ENCODE results near the gene LHFPL2.

The LHFPL2 gene

GRCh38 chr5:78526049-78526525 is 122.5 kb downstream of the LHFPL2 start:
- Histone ChIP-seq H3K4me1 (ENCODE audit: control insufficient read depth in 1 of 2, insufficient read depth in 1 of 2, low read depth in 1 of 2, low read length in 1 of 2) (peaks cover 7 to 9% of the 10 kb centered on the region in 2 experiments), H3K36me3 (no peaks in the 10 kb centered on the region), H3K9me3 (no peaks in the 10 kb centered on the region), H3K27me3 (no peaks in the 10 kb centered on the region), H3K4me3 (ENCODE audit: low read depth in 1 of 2, low read length in 1 of 2) (no peak overlapping the region), H3K27ac (no peak overlapping the region)
- TF ChIP-seq, protein P1, sequence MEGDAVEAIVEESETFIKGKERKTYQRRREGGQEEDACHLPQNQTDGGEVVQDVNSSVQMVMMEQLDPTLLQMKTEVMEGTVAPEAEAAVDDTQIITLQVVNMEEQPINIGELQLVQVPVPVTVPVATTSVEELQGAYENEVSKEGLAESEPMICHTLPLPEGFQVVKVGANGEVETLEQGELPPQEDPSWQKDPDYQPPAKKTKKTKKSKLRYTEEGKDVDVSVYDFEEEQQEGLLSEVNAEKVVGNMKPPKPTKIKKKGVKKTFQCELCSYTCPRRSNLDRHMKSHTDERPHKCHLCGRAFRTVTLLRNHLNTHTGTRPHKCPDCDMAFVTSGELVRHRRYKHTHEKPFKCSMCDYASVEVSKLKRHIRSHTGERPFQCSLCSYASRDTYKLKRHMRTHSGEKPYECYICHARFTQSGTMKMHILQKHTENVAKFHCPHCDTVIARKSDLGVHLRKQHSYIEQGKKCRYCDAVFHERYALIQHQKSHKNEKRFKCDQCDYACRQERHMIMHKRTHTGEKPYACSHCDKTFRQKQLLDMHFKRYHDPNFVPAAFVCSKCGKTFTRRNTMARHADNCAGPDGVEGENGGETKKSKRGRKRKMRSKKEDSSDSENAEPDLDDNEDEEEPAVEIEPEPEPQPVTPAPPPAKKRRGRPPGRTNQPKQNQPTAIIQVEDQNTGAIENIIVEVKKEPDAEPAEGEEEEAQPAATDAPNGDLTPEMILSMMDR (IDR thresholded peaks at IDR 0.05), result no peak

DNA sequence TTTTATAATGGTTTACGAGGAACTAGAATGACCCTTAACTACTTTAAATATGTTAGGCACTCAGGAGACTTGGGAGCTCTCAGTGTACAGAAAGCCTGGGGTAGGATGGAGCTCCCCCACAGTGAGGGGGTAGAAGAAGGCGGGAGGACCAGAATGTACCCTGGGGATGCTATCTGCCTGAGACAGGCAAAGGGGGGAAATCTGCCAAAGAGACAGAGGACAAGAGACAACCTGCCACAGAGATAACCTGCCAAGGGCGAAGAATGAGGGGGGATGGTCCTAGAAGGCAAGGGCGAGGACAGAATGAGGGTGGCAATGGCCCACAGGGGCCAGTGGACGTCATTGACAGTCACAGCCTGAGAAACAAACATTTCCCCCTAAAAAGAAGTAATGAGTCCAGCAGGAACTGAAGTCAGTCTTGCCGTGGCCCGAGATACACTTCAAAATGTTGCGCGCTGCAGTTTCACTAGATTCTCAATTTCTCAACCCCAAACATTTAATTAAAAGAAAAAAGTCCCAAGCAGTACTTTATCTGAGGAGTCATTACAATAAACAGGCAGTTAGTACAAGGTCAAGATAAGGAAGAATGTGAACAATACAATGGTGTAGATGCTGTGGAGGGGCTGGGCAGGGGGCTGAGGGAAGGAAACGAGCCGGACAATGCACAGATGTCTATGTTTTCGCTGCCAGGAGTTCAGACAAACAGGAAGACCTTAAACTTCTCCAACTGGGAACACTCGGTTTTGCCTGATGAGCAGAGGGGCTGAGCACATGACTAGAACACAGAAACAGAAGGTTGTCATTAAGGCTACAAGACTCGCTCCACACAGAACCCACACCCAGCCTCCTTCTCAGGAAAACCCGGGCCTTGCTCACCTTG is 125.0 kb downstream of the LHFPL2 start:
- Histone ChIP-seq H3K27ac (no peak overlapping the region), H3K4me3 (ENCODE audit: low read depth in 1 of 2, low read length in 1 of 2) (no peak overlapping the region), H3K27me3 (no peaks in the 10 kb centered on the region), H3K9me3 (no peaks in the 10 kb centered on the region), H3K4me1 (ENCODE audit: control insufficient read depth in 1 of 2, insufficient read depth in 1 of 2, low read depth in 1 of 2, low read length in 1 of 2) (no peaks in the 10 kb centered on the region), H3K36me3 (no peaks in the 10 kb centered on the region)
- TF ChIP-seq, protein P1 (IDR thresholded peaks at IDR 0.05), result no peak

DNA sequence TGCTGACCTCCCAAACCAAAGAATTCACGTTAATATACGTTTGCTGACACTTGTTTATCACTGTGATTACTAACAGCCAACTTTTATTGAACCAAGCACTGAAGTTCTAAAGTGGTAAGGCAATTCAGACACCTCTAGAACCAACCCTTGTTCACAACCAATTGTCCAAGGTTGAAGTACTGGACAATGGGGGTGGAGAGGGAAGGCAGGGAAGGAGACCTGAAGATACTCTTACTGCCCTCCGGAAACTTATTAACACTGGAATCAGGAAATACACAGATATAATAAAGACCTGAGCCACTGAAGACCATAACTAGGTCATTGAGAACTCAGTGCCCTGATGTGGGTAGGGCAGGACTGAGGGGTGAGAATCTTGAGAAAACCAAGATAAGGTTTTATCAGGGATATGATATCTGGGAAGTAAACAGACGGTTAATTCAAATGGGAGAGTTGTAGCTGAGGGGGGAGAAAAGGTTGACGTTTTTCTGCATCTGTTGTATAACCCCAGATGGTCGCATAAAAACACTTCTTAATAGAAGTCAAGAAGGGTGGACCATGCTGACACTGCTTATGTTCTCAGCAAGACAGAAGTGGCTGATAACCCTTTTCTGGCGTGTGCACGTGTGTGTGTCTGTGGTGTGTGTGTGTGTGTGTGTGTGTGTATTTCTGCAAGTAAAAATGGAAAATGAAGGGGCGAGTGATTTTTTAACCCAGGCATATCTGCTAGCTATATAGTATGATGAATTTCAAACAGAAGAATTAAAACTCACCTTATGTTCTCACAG is 125.9 kb downstream of the LHFPL2 start:
- Histone ChIP-seq H3K4me1 (ENCODE audit: control insufficient read depth in 1 of 2, insufficient read depth in 1 of 2, low read depth in 1 of 2, low read length in 1 of 2) (no peaks in the 10 kb centered on the region), H3K27me3 (no peaks in the 10 kb centered on the region), H3K9me3 (no peaks in the 10 kb centered on the region), H3K27ac (no peak overlapping the region), H3K36me3 (no peaks in the 10 kb centered on the region), H3K4me3 (ENCODE audit: low read depth in 1 of 2, low read length in 1 of 2) (no peak overlapping the region)
- TF ChIP-seq, protein P1 (IDR thresholded peaks at IDR 0.05), result no peak

DNA sequence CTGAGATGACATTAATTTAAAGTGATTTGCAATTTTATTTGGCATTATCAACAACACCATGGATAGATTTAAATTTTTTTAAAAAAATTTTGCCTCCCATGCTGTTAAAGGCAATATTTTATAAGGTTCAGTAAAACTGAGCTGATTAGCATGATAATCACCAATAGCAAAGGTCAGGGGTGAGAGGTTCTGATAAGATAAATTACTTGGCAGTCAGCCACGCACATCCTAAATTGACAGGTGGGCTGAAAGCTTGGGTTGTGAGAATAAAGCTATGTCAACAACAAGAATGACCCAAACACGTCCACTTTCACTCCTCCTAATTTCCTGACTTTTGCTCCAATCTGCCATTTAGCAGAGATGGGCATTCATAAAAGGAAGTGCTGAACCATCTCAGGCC is 127.1 kb downstream of the LHFPL2 start:
- Histone ChIP-seq H3K27me3 (no peaks in the 10 kb centered on the region), H3K36me3 (no peaks in the 10 kb centered on the region), H3K4me1 (ENCODE audit: control insufficient read depth in 1 of 2, insufficient read depth in 1 of 2, low read depth in 1 of 2, low read length in 1 of 2) (no peaks in the 10 kb centered on the region), H3K27ac (no peak overlapping the region), H3K9me3 (no peaks in the 10 kb centered on the region), H3K4me3 (ENCODE audit: low read depth in 1 of 2, low read length in 1 of 2) (no peak overlapping the region)
- TF ChIP-seq, protein P1 (IDR thresholded peaks at IDR 0.05), result no peak

DNA sequence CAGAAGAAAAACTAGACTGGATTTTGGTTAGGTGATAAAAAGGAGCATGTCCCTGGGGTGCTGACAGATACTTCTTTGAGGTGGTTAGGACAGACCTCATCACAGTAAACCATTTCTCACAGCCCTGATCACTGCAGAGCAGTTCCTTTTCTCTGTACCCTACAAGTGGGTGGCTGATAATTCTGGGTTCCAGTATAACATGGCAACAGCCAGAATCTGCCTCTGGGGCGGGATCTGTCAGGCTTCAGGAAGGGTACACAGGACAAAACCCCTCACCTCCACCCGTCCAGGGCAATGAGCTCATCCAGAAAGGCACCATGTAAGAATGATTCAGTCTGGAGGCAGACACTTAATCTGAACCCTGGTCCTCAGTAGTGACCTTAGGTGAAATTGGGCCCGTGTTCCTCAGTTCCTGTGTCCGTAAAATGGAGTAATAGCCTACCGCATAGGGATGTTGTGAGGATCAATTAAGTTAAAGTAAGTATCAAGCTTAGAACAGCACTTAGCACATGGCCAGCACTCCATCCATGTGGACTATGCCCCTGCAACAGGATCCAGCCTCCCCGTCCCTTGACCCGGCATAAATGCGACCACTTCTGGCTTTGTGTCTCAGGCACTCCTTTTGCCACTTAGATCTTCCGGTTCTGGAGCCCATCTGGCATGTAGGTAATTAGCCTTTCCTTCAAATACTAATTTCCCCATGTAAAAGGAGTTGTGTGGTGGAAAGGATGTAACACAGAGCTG is 129.2 kb downstream of the LHFPL2 start:
- H3K27ac ChIP-seq, result no peak overlapping the region

More for the DNA sequence above, 129.2 kb downstream of the LHFPL2 start:
- no peaks in the 10 kb centered on the region for H3K9me3 ChIP-seq
- TF ChIP-seq, protein P1 (IDR thresholded peaks at IDR 0.05), result no peak
- H3K4me3 ChIP-seq (ENCODE audit: low read depth in 1 of 2, low read length in 1 of 2), result no peak overlapping the region
- no peaks in the 10 kb centered on the region for H3K4me1 ChIP-seq (ENCODE audit: control insufficient read depth in 1 of 2, insufficient read depth in 1 of 2, low read depth in 1 of 2, low read length in 1 of 2)
- H3K36me3 ChIP-seq, result no peaks in the 10 kb centered on the region
- no peaks in the 10 kb centered on the region for H3K27me3 ChIP-seq
